Measurements from ENCODE around the gene SAMD3. TPM values are rescaled to one million over a fixed set of nuclear protein-coding genes. Genes with fewer than 3 reads are reported as not detected.

The SAMD3 gene
- total and polyA plus RNA-seq, 2 donors (not counting 3 experiments of a cell fraction or from before 2014, with no cell fraction given) = not detected

GRCh38 chr6:130259140-130259539, 36.4 kb upstream of the SAMD3 start:
- CTCF ChIA-PET = interaction anchor here (1.6 kb wide), 1 partner anchor 15 kb away, joined by 3 read pairs; no protein-coding TSS in a partner anchor
- Histone ChIP-seq H3K27me3 (ENCODE audit: control insufficient read depth in 2 of 2, insufficient read depth in 2 of 2, low read length in 2 of 2) (no peaks in the 10 kb centered on the region), H2AFZ (ENCODE audit: low read depth, low read length) (no peak overlapping the region), H3K9me3 (replicated peaks; ENCODE audit: control insufficient read depth, insufficient read depth, low read length) (no peaks in the 10 kb centered on the region), H3K4me3 (replicated peaks in 1 of 3; ENCODE audit: insufficient read depth in 1 of 3, low read depth in 1 of 3, low read length in 3 of 3) (no peak overlapping the region), H3K4me2 (ENCODE audit: insufficient read depth, low read length) (no peak overlapping the region), H3K79me2 (ENCODE audit: control insufficient read depth, insufficient read depth, low read length) (no peaks in the 10 kb centered on the region), H3K9me1 (replicated peaks; ENCODE audit: control insufficient read depth, extremely low read depth, insufficient read depth, low read length) (no peaks in the 10 kb centered on the region), H3K9ac (replicated peaks; ENCODE audit: extremely low read depth, insufficient read depth, low read length) (no peak overlapping the region), H3K36me3 (ENCODE audit: control insufficient read depth in 2 of 2, extremely low read depth in 1 of 2, insufficient read depth in 2 of 2, low read length in 2 of 2) (no peaks in the 10 kb centered on the region), H3K27ac (ENCODE audit: insufficient read depth, low read depth, low read length) (no peak overlapping the region), H3K4me1 (ENCODE audit: control insufficient read depth, extremely low read depth, insufficient read depth, low read length) (no peaks in the 10 kb centered on the region), H4K20me1 (replicated peaks; ENCODE audit: control insufficient read depth, extremely low read depth, insufficient read depth, low read length) (no peaks in the 10 kb centered on the region)
- intact Hi-C loops (cut with micrococcal nuclease) (no loop called here), dilution Hi-C loops (cut with MboI; ENCODE audit: extremely low pct_ligation_motif_present, low sequenced_read_pairs) (no loop called here)
- TF ChIP-seq JUN (IDR thresholded peaks at IDR 0.05; ENCODE audit: borderline replicate concordance, insufficient read depth, insufficient read length, low read depth) = no peak
- TF ChIP-seq POLR2AphosphoS5 (IDR thresholded peaks at IDR 0.05; ENCODE audit: insufficient read depth, low read depth, low read length) = no peak
- TF ChIP-seq EZH2 (IDR thresholded peaks at IDR 0.05; ENCODE audit: borderline replicate concordance, low read depth, low read length, severe bottlenecking) = no peak
- no peak for TF ChIP-seq MYC (IDR thresholded peaks at IDR 0.05; ENCODE audit: low read depth, low read length)
- TF ChIP-seq POLR2A (IDR thresholded peaks at IDR 0.05; ENCODE audit: low read depth, low read length) = no peak
- no peak for TF ChIP-seq GATA2 (IDR thresholded peaks at IDR 0.05; ENCODE audit: insufficient read depth, insufficient read length, low read depth, low read length)
- no peak for TF ChIP-seq CTCF (IDR thresholded peaks at IDR 0.05; ENCODE audit: extremely low read depth in 1 of 2, insufficient read depth in 1 of 2, low read depth in 1 of 2, low read length in 2 of 2)
- TF ChIP-seq FOS (IDR thresholded peaks at IDR 0.05; ENCODE audit: borderline replicate concordance, insufficient read depth, low read length) = no peak
- TF ChIP-seq MAX (IDR thresholded peaks at IDR 0.05; ENCODE audit: insufficient read depth, insufficient read length) = no peak
- no TSS peak for BruUV-seq (replicated peaks)
- FAIRE-seq (no peak), DNase-seq (ENCODE audit: low read depth, low spot score) (no peak)
- POLR2A ChIA-PET = no interaction called here

Measured in endothelial cell of umbilical vein (primary cell).